ENCODE data around the gene GPR132. TPM values are rescaled to one million over a fixed set of nuclear protein-coding genes. Genes with fewer than 3 reads are reported as not detected.

GPR132 gene
- total RNA-seq, 1 donor from 2014 or later = 2.2 TPM

GRCh38 chr14:105076805-105077648 is 11.8 kb upstream of the GPR132 start:
- no peaks in the 10 kb centered on the region for H3K27me3 ChIP-seq (ENCODE audit: insufficient read depth, low read length)
- peaks cover 29% of the 10 kb centered on the region for H3K27me3 Mint-ChIP-seq (ENCODE audit: low read depth, unreplicated experiment)
- H3K9ac ChIP-seq (ENCODE audit: low read length) = no peak overlapping the region
- no peak overlapping the region for H3K4me2 ChIP-seq (ENCODE audit: low read length)
- no peaks in the 10 kb centered on the region for H3K9me3 Mint-ChIP-seq (ENCODE audit: unreplicated experiment)
- no peaks in the 10 kb centered on the region for H3K79me2 ChIP-seq (ENCODE audit: insufficient read depth, low read length)
- H3K27ac ChIP-seq (ENCODE audit: low read depth, low read length) = no peak overlapping the region
- no peaks in the 10 kb centered on the region for H4K20me1 ChIP-seq (ENCODE audit: insufficient read depth, low read length)
- no peaks in the 10 kb centered on the region for H3K9me3 ChIP-seq (ENCODE audit: insufficient read depth, low read depth, low read length)
- H3K36me3 Mint-ChIP-seq (ENCODE audit: low read depth, unreplicated experiment) = no peaks in the 10 kb centered on the region
- DNase-seq (ENCODE audit: low read depth) (no peak), FAIRE-seq (no peak)
- peaks cover 1% of the 10 kb centered on the region for H3K4me1 Mint-ChIP-seq (ENCODE audit: low read depth, unreplicated experiment)
- no peaks in the 10 kb centered on the region for H3K36me3 ChIP-seq (ENCODE audit: insufficient read depth, low read length)
- TF ChIP-seq, protein P1, sequence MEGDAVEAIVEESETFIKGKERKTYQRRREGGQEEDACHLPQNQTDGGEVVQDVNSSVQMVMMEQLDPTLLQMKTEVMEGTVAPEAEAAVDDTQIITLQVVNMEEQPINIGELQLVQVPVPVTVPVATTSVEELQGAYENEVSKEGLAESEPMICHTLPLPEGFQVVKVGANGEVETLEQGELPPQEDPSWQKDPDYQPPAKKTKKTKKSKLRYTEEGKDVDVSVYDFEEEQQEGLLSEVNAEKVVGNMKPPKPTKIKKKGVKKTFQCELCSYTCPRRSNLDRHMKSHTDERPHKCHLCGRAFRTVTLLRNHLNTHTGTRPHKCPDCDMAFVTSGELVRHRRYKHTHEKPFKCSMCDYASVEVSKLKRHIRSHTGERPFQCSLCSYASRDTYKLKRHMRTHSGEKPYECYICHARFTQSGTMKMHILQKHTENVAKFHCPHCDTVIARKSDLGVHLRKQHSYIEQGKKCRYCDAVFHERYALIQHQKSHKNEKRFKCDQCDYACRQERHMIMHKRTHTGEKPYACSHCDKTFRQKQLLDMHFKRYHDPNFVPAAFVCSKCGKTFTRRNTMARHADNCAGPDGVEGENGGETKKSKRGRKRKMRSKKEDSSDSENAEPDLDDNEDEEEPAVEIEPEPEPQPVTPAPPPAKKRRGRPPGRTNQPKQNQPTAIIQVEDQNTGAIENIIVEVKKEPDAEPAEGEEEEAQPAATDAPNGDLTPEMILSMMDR (IDR thresholded peaks at IDR 0.05; ENCODE audit: insufficient read depth, low read depth, low read length) = no peak
- TF ChIP-seq EZH2 (IDR thresholded peaks at IDR 0.05; ENCODE audit: insufficient read depth, low read length) = no peak
- H3K4me3 Mint-ChIP-seq (ENCODE audit: unreplicated experiment) = no peak overlapping the region
- H3K4me3 ChIP-seq (ENCODE audit: insufficient read depth, low read depth, low read length) = no peak overlapping the region
- no peak overlapping the region for H3K27ac Mint-ChIP-seq (ENCODE audit: unreplicated experiment)
- no peak overlapping the region for H2AFZ ChIP-seq (ENCODE audit: low read depth, low read length)
- peaks cover 5% of the 10 kb centered on the region for H3K4me1 ChIP-seq (ENCODE audit: insufficient read depth, low read length)

- Mint-ChIP-seq H3K36me3 (ENCODE audit: low read depth, unreplicated experiment) (no peaks in the 10 kb centered on the region), H3K27me3 (ENCODE audit: low read depth, unreplicated experiment) (peaks cover 31% of the 10 kb centered on the region), H3K9me3 (ENCODE audit: unreplicated experiment) (no peaks in the 10 kb centered on the region), H3K4me3 (ENCODE audit: unreplicated experiment) (no peak overlapping the region), H3K4me1 (ENCODE audit: low read depth, unreplicated experiment) (peaks cover 2% of the 10 kb centered on the region), H3K27ac (ENCODE audit: unreplicated experiment) (no peak overlapping the region)
- TF ChIP-seq, protein P1 (IDR thresholded peaks at IDR 0.05; ENCODE audit: insufficient read depth, low read depth, low read length) = no peak
- no peak for TF ChIP-seq EZH2 (IDR thresholded peaks at IDR 0.05; ENCODE audit: insufficient read depth, low read length)
- Histone ChIP-seq H3K4me1 (ENCODE audit: insufficient read depth, low read length) (peaks cover 5% of the 10 kb centered on the region), H3K36me3 (ENCODE audit: insufficient read depth, low read length) (no peaks in the 10 kb centered on the region), H2AFZ (ENCODE audit: low read depth, low read length) (no peak overlapping the region), H3K4me3 (ENCODE audit: insufficient read depth, low read depth, low read length) (no peak overlapping the region), H3K9ac (ENCODE audit: low read length) (no peak overlapping the region), H4K20me1 (ENCODE audit: insufficient read depth, low read length) (no peaks in the 10 kb centered on the region), H3K27me3 (ENCODE audit: insufficient read depth, low read length) (no peaks in the 10 kb centered on the region), H3K9me3 (ENCODE audit: insufficient read depth, low read depth, low read length) (no peaks in the 10 kb centered on the region), H3K4me2 (ENCODE audit: low read length) (no peak overlapping the region), H3K79me2 (ENCODE audit: insufficient read depth, low read length) (no peaks in the 10 kb centered on the region), H3K27ac (ENCODE audit: low read depth, low read length) (no peak overlapping the region)
- DNase-seq (ENCODE audit: low read depth) (no peak), FAIRE-seq (no peak)
Observed at GRCh38 chr14:105076296-105076804, 11.1 kb upstream of the GPR132 start.
